Hair follicle dermal papilla cell (primary cell): ENCODE results near the gene SUMO2. TPM values are rescaled to one million over a fixed set of nuclear protein-coding genes. Genes with fewer than 3 reads are reported as not detected.

ENCODE experiments used
- small RNA-seq: library from RNA; depleted of rRNA; stranded (forward); fragments of <200 nt; gene quantifications from one replicate; pipeline ENCODE3, GENCODE V24; 2012
- total RNA-seq: library from RNA; depleted of rRNA; stranded (reverse); fragments of >200 nt; gene quantifications from 2 replicates; pipeline ENCODE4 v1.2.3, GENCODE V29; 2012

The SUMO2 gene
- 62.1 and 72.7 TPM in 2 replicates for total RNA-seq

GRCh38 chr17:75182569-75183436 lies at the start of gene SUMO2:
Gene SUMO2, minus strand, starts transcription at chr17:75182959. Its CDS starts 125 bp downstream, at chr17:75182834.

GRCh38 chr17:75205037-75205792 lies 22.5 kb upstream of the SUMO2 start, which contains the start of gene NUP85:
Gene NUP85, plus strand, starts transcription at chr17:75205679. Its CDS starts 83 bp downstream, at chr17:75205762.

GRCh38 chr17:75154195-75155106 lies 28.3 kb downstream of the SUMO2 start, which contains the start of gene JPT1:
Gene JPT1, minus strand, starts transcription at chr17:75154512. Its CDS starts 115 bp downstream, at chr17:75154397.

GRCh38 chr17:75131278-75132017 lies 51.3 kb downstream of the SUMO2 start, which contains the start of gene NT5C:
Gene NT5C, minus strand, starts transcription at chr17:75131742. Its CDS starts 35 bp downstream, at chr17:75131707.

Small RNAs within 50 kb of the gene (small RNA-seq; reads per million reads assigned to genes)
- not detected for gene RF00019

Other genes with a start within 250 kb of the SUMO2 start
- not detected in 2 replicates for gene OTOP3, start 247.1 kb downstream of the SUMO2 start, total RNA-seq
- 0.16 and 0.61 TPM in 2 replicates for gene HID1, start 210.2 kb downstream of the SUMO2 start, total RNA-seq
- 29.3 and 30.5 TPM in 2 replicates for gene CDR2L, start 195.3 kb downstream of the SUMO2 start, total RNA-seq
- gene MRPL58, start 170.3 kb downstream of the SUMO2 start, total RNA-seq: 14.8 and 24.9 TPM in 2 replicates
- gene ATP5PD, start 136.0 kb downstream of the SUMO2 start, total RNA-seq: 175 TPM in 2 replicates
- gene KCTD2, start 135.7 kb downstream of the SUMO2 start, total RNA-seq: 24.5 and 25.3 TPM in 2 replicates
- 28.1 and 33.5 TPM in 2 replicates for gene SLC16A5, start 95.0 kb downstream of the SUMO2 start, total RNA-seq
- 1.8 and 3.2 TPM in 2 replicates for gene ARMC7, start 73.0 kb downstream of the SUMO2 start, total RNA-seq
- gene NT5C, start 51.2 kb downstream of the SUMO2 start, total RNA-seq: 52.0 and 54.2 TPM in 2 replicates
- gene JPT1, start 28.4 kb downstream of the SUMO2 start, total RNA-seq: 67.5 and 75.2 TPM in 2 replicates
- 21.0 and 27.1 TPM in 2 replicates for gene NUP85, start 22.7 kb upstream of the SUMO2 start, total RNA-seq
- 18.2 and 18.7 TPM in 2 replicates for gene GGA3, start 78.6 kb upstream of the SUMO2 start, total RNA-seq
- 31.6 and 41.5 TPM in 2 replicates for gene MRPS7, start 78.9 kb upstream of the SUMO2 start, total RNA-seq
- gene MIF4GD, start 88.3 kb upstream of the SUMO2 start, total RNA-seq: 4.9 and 8.3 TPM in 2 replicates
- 6.2 and 8.4 TPM in 2 replicates for gene SLC25A19, start 106.5 kb upstream of the SUMO2 start, total RNA-seq
- gene GRB2, start 222.7 kb upstream of the SUMO2 start, total RNA-seq: 72.2 and 86.1 TPM in 2 replicates